GM12872 (cell line): ENCODE results near the gene SLC11A1.

Experiments
- CTCF ChIP-seq: IDR thresholded peaks from 3 replicates; pipeline ENCODE4 v1.5.1; 2011; ENCODE audit warnings: low read depth, mild to moderate bottlenecking, low read length, moderate library complexity; ENCODE audit not compliant: insufficient read depth

SLC11A1 gene

GRCh38 chr2:218368150-218368528, 13.9 kb upstream of the SLC11A1 start:
- TF ChIP-seq CTCF = no peak

GRCh38 chr2:218368621-218369153, 13.4 kb upstream of the SLC11A1 start:
- no peak for TF ChIP-seq CTCF

- TF ChIP-seq CTCF = no peak
These were observed 12.7 kb upstream of the SLC11A1 start for GRCh38 chr2:218369330-218369729.

GRCh38 chr2:218370410-218371063, 11.5 kb upstream of the SLC11A1 start:
- TF ChIP-seq CTCF = no peak

GRCh38 chr2:218371983-218372350, 10.1 kb upstream of the SLC11A1 start:
- no peak for TF ChIP-seq CTCF

- no peak for TF ChIP-seq CTCF
These were observed 7.3 kb upstream of the SLC11A1 start for GRCh38 chr2:218374795-218375194.

GRCh38 chr2:218375212-218375611, 6.9 kb upstream of the SLC11A1 start:
- no peak for TF ChIP-seq CTCF
